COLO668 (cell line): ENCODE measurements around the gene CARD11.

Source experiments
- DNase-seq: peaks from one replicate; lab custom pipeline; 2025; ENCODE audit not compliant: unreplicated experiment; lab: John Stamatoyannopoulos, UW

Gene CARD11

DNA sequence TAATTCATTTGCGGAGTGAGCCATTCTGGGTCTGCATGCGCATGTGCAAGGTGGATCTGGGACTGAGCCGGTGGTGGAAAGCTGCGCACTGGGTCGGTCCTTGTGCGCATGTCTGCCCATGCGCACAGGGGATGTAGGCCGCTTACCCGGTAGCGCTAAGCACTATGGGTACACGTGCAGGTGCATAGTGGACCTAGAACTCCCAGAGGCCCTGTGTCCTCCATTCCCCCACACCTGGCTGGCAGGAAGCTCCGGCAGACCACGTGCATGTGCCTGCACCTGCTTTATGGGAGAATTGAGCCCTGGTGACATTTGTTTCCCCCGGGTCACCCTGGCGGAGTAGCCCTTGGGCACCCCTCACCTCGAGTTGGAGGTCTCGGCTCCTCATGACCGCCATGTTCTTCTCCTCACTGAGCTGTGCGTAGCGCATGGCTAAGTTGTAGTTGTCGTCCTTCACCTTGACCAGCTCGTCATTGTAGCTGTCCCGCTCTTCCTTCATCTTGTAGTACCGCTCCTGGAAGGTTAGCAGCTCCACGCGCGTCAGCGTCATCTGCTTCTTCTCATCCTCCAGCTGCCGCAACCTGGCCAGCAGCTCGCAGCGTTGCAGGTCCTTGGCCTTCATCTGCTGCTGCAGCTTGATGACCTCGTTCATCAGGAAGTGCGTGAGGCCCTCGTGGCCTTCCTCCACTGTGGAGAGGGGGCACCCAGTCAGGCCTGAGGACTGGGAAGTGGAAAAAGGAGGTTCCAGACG lies 99.6 kb downstream of the CARD11 start:
- DNase-seq, result no peak

DNA sequence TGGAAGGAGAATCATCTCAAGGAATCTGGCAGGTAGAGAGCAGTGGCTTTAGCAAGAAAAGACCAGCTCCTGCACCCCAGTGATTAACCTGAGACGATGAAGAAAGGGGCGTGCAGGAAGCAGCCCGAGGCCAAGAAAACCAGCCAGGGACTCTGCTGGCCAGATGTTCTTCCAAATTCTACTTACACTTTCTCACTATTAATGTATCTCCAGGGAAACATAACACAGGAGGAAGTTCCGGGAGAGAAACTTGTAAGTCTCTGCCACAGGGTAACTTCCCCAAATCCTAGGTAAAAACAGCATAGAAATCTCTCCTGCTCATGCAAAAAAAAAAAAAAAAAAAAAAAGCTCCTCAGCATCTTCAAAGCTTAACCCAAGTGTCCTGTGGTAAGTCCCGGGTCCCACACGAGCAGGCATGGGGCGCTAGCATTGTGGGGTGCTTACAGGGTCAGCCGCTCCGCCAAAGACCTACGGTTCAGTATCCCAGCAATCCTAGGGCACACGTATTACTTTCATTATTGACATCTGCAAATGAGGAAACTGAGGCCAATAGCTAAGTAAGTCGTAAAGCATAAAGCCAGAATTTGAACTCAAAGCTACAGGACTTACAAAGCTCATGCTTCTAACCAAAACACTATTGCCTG lies 102.3 kb downstream of the CARD11 start:
- no peak for DNase-seq

DNA sequence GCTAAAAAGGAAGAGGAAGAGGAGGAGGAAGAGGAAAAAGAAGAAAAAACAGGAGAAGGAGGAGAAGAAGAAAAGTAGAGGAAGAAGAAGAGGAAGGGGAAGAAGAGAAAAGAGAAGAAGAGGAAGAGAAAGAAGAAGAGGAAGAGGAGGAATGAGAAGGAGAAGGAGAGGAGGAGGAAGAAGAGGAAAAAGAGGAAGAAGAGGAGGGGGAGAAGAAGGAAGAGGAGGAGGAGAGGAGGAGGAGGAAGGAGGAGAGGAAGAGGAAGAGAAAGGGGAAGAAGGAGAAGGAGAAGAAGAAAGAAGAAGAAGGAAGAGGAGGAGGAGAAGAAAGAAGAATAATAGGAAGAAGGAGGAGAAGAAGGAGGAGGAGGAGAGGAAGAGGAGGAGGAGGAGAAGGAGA lies 103.2 kb downstream of the CARD11 start:
- DNase-seq, result no peak

DNA sequence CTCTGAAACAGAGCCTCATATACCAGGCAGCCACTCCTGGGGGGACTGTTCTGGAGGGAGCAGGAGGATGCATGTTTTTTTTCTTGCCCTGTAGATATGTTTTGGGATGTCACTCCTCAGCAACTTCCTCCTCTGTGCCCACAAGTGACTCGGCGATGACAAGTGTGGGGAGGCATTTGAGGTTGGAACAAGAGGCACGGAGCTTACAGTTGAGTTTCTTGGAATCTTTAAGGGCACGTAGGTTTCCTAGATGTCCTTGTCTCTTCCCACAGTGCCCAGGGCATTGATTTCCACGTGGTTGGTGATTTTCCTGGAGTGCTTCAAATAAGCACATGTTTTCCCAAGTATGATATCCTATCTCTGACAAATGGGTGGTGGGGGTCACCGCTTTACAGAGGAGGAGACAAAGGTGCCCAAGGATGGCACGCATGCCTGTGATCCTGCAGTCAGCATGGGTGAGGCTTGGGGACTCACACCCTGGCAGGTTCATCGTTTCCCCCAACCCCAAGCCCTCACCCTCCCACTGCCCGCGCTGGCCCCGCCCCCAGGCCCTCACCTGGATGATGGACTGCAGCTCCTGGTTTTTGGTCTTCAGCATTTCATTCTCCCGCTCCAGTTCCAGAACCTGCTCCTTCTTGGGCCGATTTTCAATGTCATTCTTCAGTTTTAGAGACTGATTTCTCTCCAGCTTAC lies 104.3 kb downstream of the CARD11 start:
- no peak for DNase-seq

DNA sequence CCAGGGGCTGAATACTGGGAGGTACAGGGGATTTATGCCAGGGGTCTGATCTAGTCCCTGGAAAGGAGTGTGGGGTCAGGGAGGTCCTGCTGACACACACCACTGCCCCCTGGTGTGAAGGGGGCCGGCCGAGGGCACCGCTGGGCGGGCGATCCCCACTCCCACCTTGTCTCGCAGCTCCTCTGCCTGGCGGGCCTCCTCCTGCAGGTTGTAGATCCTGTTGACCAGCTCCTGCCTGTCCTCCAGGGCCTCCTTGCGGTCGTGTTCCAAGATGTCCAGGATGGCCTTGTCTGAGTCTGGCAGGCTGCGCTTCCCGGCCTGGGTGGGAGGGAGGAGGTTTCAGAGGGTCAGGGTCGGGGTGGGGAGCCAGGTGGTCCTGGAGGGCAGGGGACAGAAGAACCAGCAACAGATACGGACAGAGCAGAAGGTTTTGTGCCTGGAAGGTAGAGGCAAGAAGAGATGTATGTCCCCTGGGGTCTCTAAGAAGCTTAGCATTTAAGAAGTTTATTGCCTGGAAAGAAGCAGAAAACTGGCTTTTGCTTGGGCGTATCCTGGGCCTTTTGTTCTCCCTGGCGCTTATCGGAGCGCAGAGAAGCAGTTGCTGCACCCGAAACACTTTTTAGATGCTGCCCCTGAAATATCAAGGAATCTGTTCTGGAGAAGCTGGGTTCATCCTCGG lies 105.0 kb downstream of the CARD11 start:
- no peak for DNase-seq

- DNase-seq, result no peak
These were observed 105.8 kb downstream of the CARD11 start for GRCh38 chr7:2937701-2938513.

GRCh38 chr7:2936891-2937580 lies 106.6 kb downstream of the CARD11 start:
- DNase-seq, result no peak

GRCh38 chr7:2936301-2936700 lies 107.4 kb downstream of the CARD11 start:
- DNase-seq, result no peak

DNA sequence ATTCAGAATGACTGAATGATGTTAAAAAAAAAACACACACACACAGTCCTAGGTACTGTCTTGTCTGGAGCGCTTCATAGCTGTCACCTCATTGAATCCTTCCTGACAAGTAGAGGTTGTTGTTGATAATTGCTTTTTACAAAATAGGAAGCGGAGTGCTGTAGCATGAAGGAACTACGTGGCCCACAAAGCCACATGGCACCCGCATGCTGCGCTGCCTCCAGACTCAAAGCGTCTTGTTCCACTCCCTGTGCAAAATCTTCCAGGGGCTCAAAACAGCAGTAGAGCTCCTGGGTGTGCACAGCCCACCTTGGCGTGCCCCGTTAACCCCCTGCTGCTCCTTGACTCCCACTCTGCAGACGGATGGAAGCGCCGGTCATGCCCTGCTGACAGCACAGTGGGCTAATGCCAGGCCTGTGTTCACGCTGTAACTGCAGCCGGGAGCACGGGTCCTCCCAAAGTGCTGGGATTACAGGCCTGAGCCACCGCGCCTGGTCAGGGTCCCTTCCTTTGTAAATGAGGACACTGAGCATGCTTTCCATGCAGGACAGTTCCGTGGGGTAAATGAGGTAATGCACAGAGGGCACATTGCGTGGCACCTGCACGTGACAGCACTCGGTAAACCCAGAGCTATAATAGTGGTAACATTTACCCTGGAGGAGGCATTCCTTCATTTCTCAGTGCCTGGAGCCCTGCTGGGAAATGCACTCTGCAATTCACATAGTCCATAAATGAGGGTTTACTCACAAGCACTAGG lies 108.5 kb downstream of the CARD11 start:
- no peak for DNase-seq

GRCh38 chr7:2934211-2934731 lies 109.4 kb downstream of the CARD11 start:
- DNase-seq, result no peak

GRCh38 chr7:2932402-2933251 lies 111.0 kb downstream of the CARD11 start:
- DNase-seq, result no peak

- no peak for DNase-seq
These were observed 112.6 kb downstream of the CARD11 start for GRCh38 chr7:2931034-2931415.

DNA sequence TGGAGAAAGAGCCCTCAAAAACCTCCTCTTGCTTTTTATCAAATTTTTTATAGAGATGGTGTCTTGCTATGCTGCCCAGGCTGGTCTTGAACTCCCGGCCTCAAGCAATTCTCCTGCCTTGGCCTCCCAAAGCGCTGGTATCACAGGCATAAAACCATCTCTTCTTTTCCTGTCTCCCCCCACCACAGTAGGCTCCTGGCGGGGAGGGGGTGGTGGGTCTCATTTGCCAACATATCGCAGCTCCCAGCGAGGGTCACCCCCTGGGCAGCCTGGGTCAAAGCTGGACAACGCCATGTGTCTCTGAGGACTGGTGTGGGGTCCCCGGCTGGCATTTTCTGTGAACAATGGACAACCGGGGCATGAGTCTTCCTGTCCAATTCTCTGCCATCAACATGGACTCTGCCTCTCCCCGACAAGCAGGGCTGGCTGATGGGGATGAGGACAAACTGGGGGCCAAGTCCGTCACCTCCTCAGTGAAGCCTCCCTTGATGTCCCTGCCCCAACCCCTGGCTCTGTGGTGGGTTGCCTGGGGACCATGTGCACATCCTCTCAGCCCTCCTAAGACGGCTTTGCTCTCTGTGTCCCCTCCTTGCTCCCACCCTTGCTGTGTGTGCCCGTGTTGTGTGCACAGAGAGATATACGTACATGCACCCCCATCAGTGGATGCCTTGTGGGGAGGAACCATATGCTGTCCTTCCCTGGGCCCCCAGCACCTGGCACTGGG lies 113.2 kb downstream of the CARD11 start:
- no peak for DNase-seq

DNA sequence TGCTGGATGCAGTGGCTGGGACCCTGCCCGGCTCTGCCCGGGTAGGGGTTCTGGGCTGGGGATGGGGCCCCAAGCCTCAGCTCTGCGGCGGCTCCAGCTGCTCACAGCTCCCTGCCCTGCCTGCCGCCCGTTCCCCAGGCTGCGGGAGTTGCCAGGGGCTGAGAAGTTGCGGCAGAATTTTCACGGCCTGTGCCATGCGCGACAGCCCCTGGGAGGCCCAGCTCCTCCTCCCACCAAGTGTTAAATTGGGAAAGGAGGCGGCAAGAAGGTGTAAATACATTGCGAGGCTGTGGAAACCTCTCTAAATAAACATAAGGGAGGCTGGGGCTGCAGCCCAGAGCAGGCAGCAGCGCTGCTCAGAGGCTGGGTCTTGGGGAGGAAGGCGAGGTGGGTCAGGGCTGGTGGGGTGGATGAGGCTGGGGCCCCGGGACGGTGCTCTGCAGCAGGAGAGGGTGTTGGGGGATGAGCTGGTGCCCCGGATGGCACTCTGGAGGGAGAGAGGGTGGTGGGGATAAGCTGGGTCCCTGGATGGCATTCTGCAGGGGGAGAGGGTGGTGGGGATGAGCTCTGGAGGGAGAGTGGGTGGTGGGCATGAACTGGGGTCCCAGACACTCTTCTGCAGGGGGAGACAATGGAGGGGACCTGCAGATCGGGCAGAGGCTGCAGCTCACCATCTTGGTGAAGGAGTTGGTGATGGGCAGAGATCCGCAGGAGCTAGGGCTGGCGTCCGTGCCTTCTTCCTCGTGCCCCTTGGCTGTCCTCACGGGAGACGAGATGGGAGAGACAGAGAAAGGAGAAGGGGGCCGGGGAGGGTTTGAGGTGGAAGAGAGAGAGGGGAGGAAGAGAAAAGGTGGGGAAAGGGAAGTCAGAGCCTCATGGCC lies 114.1 kb downstream of the CARD11 start:
- DNase-seq, result peak; percentile 73

DNA sequence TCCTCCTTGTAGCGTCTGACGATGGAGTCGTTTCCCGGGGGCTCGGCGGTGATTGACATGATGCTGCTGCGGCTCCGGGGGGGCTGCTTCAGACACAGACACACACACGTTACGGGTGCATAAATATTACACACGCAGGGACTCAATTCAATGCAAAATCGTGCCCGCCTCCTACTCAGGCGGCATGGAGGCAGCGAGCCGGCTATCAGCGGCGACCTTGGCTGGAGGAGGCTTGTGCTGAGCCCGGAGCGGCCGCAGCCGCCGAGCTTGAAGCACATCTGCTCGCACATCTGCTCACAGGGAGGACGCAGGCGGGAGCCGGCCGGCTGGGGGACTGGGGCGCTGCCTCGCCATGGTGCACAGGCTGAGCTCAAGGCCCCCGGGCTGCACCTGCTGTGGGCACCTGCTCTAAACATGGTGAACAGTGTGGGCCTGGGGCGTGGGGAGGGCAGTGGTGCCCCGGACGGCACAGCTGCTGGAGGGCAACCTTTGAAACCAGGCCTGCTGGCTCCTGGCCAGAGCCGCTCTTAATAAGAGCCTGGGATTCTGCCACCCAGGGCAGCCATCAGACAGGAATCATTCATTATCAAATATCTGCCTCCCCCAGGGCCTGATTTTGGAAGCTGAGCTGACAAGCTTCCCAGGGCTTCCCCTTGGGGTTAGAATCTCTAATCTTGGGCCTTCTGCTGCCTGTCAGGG lies 114.9 kb downstream of the CARD11 start:
- DNase-seq, result peak; percentile 98

- no peak for DNase-seq
These were observed 115.4 kb downstream of the CARD11 start for GRCh38 chr7:2928256-2928612.
